HepG2 (cell line): ENCODE data around the gene ZNF316. TPM values are rescaled to one million over a fixed set of nuclear protein-coding genes. Genes with fewer than 3 reads are reported as not detected.

ENCODE experiments used
- ATAC-seq: fragments of 200-7000 bp; cut with Tn5 transposase; 3 replicates; pipeline ENCODE4 v1.9.1; 2020; ENCODE audit warnings: mild to moderate bottlenecking, moderate library complexity
- BruUV-seq: library from RNA; stranded (reverse); fragments of 400-500 nt; replicated peaks from 2 replicates; lab custom pipeline; 2021; lab: Mats Ljungman, UMichigan
- CTCF ChIA-PET: fragments of 300-600 bp; formaldehyde crosslinking; extraction: SDS; loops from one replicate; lab custom pipeline; 2021; ENCODE audit warnings: low total read pairs, inconsistent platforms, low intra/inter-chr PET ratio; lab: Yijun Ruan, JAX
- POLR2A ChIA-PET: fragments of 350-600 bp; sonication (Branson Sonifier 250); formaldehyde crosslinking; loops from one replicate; lab custom pipeline; 2020; ENCODE audit warnings: antibody characterized with exemption, inconsistent platforms; lab: Yijun Ruan, JAX
- DNase-seq: peaks from one replicate; pipeline ENCODE4 v3.0.0-alpha.2; 2015; ENCODE audit warnings: low spot score
- FAIRE-seq: peaks from 3 replicates; lab custom pipeline; 2011; peaks lifted over from hg19 to GRCh38; lab: Jason Lieb, UNC
- H2AFZ ChIP-seq: one replicate; pipeline ENCODE4 v1.6.1; 2011; ENCODE audit warnings: low read length, inconsistent platforms
- H3K27ac ChIP-seq: fragments of 300-600 bp; 3 replicates; pipeline ENCODE4 v1.8.0; 2011; ENCODE audit warnings: mixed run types, mild to moderate bottlenecking, mixed read lengths, low read length, inconsistent platforms; ENCODE audit not compliant: insufficient read depth; ENCODE audit errors: extremely low read length
- H3K27me3 ChIP-seq, 2 experiments: fragments of 200-600 bp in 1 of 2; 2 replicates in 1 of 2; 3 replicates in 1 of 2; pipeline versions ENCODE4 v1.6.0 to v1.8.0; 2011; ENCODE audit warnings: low read length in 2 of 2, mild to moderate bottlenecking in 2 of 2, moderate library complexity in 2 of 2, inconsistent platforms in 1 of 2; ENCODE audit not compliant: insufficient read depth in 2 of 2, control insufficient read depth in 1 of 2
- H3K36me3 ChIP-seq, 2 experiments: fragments of 200-600 bp in 1 of 2; replicated peaks in 1 of 2; 2 replicates in 1 of 2; 3 replicates in 1 of 2; pipeline versions ENCODE4 v1.5.1 to v1.8.0; 2011; ENCODE audit warnings: low read length in 2 of 2, inconsistent platforms in 1 of 2; ENCODE audit not compliant: insufficient read depth in 2 of 2, control insufficient read depth in 1 of 2
- H3K4me1 ChIP-seq: 2 replicates; pipeline ENCODE4 v1.5.1; 2012; ENCODE audit warnings: low read length, inconsistent platforms; ENCODE audit not compliant: insufficient read depth
- H3K4me2 ChIP-seq: 2 replicates; pipeline ENCODE4 v1.6.0; 2011; ENCODE audit warnings: low read depth, low read length, inconsistent platforms
- H3K4me3 ChIP-seq, 3 experiments: fragments of 200-600 bp in 1 of 3; sonication (generic), shearing (Covaris generic) in 1 of 3; replicated peaks in 1 of 3; 2 replicates each; pipeline ENCODE4 v1.5.1; 2011 to 2016; ENCODE audit warnings: low read length in 3 of 3, inconsistent platforms in 2 of 3, low read depth in 2 of 3, mild to moderate bottlenecking in 2 of 3, control low read depth in 1 of 3, mixed read lengths in 1 of 3; ENCODE audit not compliant: insufficient read depth in 1 of 3
- H3K79me2 ChIP-seq: one replicate; pipeline ENCODE4 v1.6.1; 2011; ENCODE audit warnings: low read length, inconsistent platforms; ENCODE audit not compliant: insufficient read depth
- H3K9ac ChIP-seq: 2 replicates; pipeline ENCODE4 v1.6.0; 2011; ENCODE audit warnings: mild to moderate bottlenecking, low read depth, low read length, inconsistent platforms; ENCODE audit not compliant: insufficient read depth
- H3K9me3 ChIP-seq: 2 replicates; pipeline ENCODE4 v1.5.1; 2012; ENCODE audit warnings: mild to moderate bottlenecking, low read length
- H4K20me1 ChIP-seq: 2 replicates; pipeline ENCODE4 v1.6.0; 2011; ENCODE audit warnings: inconsistent platforms, mild to moderate bottlenecking, low read length, moderate library complexity; ENCODE audit not compliant: insufficient read depth
- NRL ChIP-seq: sonication (generic); formaldehyde crosslinking; IDR thresholded peaks from 2 replicates; pipeline ENCODE4 v1.5.0; 2020; ENCODE audit warnings: missing genetic modification reagents, mild to moderate bottlenecking, moderate library complexity, borderline replicate concordance
- ZBTB38 ChIP-seq: sonication (generic); formaldehyde crosslinking; IDR thresholded peaks from 2 replicates; pipeline ENCODE4 v1.5.1; 2020; ENCODE audit warnings: mild to moderate bottlenecking, missing genetic modification reagents
- ZEB1 ChIP-seq: IDR thresholded peaks from 2 replicates; pipeline ENCODE4 v1.6.1; 2012; ENCODE audit warnings: mild to moderate bottlenecking, low read depth, inconsistent platforms; ENCODE audit not compliant: insufficient replicate concordance
- ZNF674 ChIP-seq: sonication (generic); formaldehyde crosslinking; IDR thresholded peaks from 2 replicates; pipeline ENCODE4 v1.5.0; 2020; ENCODE audit warnings: low read depth, mild to moderate bottlenecking, missing genetic modification reagents
- ZNF850 ChIP-seq: sonication (generic); formaldehyde crosslinking; conservative IDR thresholded peaks from 2 replicates; pipeline ENCODE4 v1.9.0; 2021; ENCODE audit warnings: mild to moderate bottlenecking, missing genetic modification reagents
- WGBS: methylation state at CpG from one replicate; pipeline ENCODE4 v1.1.6; 2017; ENCODE audit warnings: low lambda C conversion rate; 5-methylcytosine and 5-hydroxymethylcytosine counted together
- in situ Hi-C: cut with HindIII; loops from 2 replicates; pipeline ENCODE4 v1.10.0; 2017; ENCODE audit warnings: low pct_unique_long_range_greater_than_20kb; ENCODE audit not compliant: extremely low pct_ligation_motif_present
- intact Hi-C: fragments of 100-400 bp; cut with micrococcal nuclease; formaldehyde crosslinking; loops from one replicate; pipeline ENCODE4 v1.10.0; 2022; ENCODE audit not compliant: unreplicated experiment
- polyA plus RNA-seq, 8 experiments: library from polyadenylated mRNA; depleted of rRNA in 3 of 8; stranded (reverse) in 7 of 8; unstranded in 1 of 8; fragments of >200 nt; fragmentation: Illumina TruSeq in 4 of 8; extraction: Trizol in 4 of 8; gene quantifications; 2 replicates each; pipeline versions ENCODE4 v1.2.1 to v1.2.3, GENCODE V29; 2011 to 2016; ENCODE audit warnings: low read depth in 4 of 8, missing spikeins in 1 of 8, mixed read lengths in 1 of 8; ENCODE audit not compliant: insufficient read depth in 1 of 8
- total RNA-seq, 5 experiments: library from RNA; depleted of rRNA; stranded (reverse); fragments of >200 nt; fragmentation: Illumina TruSeq; extraction: Trizol; gene quantifications; 2 replicates each; pipeline ENCODE4 v1.2.3, GENCODE V29; 2016; ENCODE audit warnings: low read depth in 1 of 5
- TF ChIP-seq, protein P1 (sequence below): sonication (generic); formaldehyde crosslinking; IDR thresholded peaks from 2 replicates; pipeline ENCODE4 v1.9.0; 2021; ENCODE audit warnings: missing genetic modification reagents, mild to moderate bottlenecking, borderline replicate concordance
- TF ChIP-seq, protein P2 (sequence below): sonication (generic); formaldehyde crosslinking; conservative IDR thresholded peaks from 2 replicates; pipeline ENCODE4 v1.4.0; 2020; ENCODE audit warnings: mild to moderate bottlenecking, missing genetic modification reagents, moderate library complexity
- TF ChIP-seq, protein P3 (sequence below): sonication (generic); formaldehyde crosslinking; IDR thresholded peaks from 2 replicates; pipeline ENCODE4 v1.4.0; 2020; ENCODE audit warnings: missing genetic modification reagents, mild to moderate bottlenecking, borderline replicate concordance
- TF ChIP-seq, protein P4 (sequence below): sonication (generic); formaldehyde crosslinking; IDR thresholded peaks from 2 replicates; pipeline ENCODE4 v1.4.0; 2020; ENCODE audit warnings: missing genetic modification reagents, mild to moderate bottlenecking, borderline replicate concordance

The ZNF316 gene
- total and polyA plus RNA-seq, 2 of the 13 experiments (the other 11 are each of a cell fraction or from before 2014, with no cell fraction given) = 4.3 to 9.9 TPM

DNA sequence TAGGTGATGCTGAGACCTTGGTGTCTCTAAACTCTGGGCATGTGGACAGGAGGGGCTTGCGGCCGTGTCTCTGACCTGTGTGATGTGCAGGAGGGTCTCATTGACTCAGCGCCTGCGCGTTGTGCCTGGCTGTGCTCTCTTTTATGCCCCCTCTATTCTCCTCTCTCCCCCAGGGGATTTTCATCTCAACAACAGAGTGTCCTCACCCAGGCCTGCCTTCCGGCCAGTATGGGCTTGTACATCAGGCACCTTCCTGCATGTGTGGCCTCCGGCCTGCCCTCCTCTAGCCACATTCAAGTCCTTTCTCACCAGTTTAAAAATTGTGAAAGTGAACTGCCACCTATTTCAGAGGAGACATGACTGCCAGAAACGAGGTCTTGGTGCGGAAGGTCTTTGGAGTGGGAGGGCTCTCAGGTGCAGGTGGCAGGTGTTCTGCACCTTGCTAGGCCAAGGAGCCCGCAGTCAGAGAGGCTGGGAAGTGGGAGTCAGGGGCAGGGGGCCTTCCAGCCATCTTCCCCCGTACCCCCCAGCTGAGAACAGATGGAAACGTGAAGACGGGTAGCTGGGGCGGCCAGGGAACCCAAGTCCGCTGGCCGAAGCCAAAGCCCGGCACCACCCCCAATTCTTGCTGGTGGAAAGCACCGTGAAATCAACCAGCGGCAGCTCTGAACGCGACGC is 47.8 kb upstream of the ZNF316 start:
- no peaks in the 10 kb centered on the region for H4K20me1 ChIP-seq
- in situ Hi-C loops (no loop called here), intact Hi-C loops (no loop called here)
- peak overlapping the region; percentile 43; the same call in 1 of the 2 replicates for H3K9ac ChIP-seq
- H3K4me2 ChIP-seq = peak overlapping the region; percentile 66
- FAIRE-seq (no peak), ATAC-seq (peak; percentile 2; the same call in 2 of the 3 replicates), DNase-seq (no peak)
- peak overlapping the region in 2 of 3 experiments; percentile 12 to 97; a peak in 2 of 6 replicates for H3K4me3 ChIP-seq
- H3K36me3 ChIP-seq = peaks cover 13 to 34% of the 10 kb centered on the region in 2 experiments
- no TSS peak for BruUV-seq
- CTCF ChIA-PET = interaction anchor here (0.7 to 1.4 kb wide), 3 partner anchors 11 to 73 kb away, joined by 3 to 4 read pairs (median 3); no protein-coding TSS in a partner anchor
- H2AFZ ChIP-seq = no peak overlapping the region
- POLR2A ChIA-PET = interaction anchor here (0.8 to 5.1 kb wide), 4 partner anchors 13 to 118 kb away, joined by 3 to 105 read pairs (median 4); partner anchors contain the start of genes ZDHHC4 and ZNF12
- H3K27me3 ChIP-seq = no peaks in the 10 kb centered on the region
- H3K79me2 ChIP-seq = peaks cover 11% of the 10 kb centered on the region
- H3K4me1 ChIP-seq = peaks cover 33% of the 10 kb centered on the region
- H3K27ac ChIP-seq = peak overlapping the region; percentile 71
- 91% methylated on average over 8 of the region's 22 CpGs for WGBS
- no peaks in the 10 kb centered on the region for H3K9me3 ChIP-seq
- TF ChIP-seq, protein P1, sequence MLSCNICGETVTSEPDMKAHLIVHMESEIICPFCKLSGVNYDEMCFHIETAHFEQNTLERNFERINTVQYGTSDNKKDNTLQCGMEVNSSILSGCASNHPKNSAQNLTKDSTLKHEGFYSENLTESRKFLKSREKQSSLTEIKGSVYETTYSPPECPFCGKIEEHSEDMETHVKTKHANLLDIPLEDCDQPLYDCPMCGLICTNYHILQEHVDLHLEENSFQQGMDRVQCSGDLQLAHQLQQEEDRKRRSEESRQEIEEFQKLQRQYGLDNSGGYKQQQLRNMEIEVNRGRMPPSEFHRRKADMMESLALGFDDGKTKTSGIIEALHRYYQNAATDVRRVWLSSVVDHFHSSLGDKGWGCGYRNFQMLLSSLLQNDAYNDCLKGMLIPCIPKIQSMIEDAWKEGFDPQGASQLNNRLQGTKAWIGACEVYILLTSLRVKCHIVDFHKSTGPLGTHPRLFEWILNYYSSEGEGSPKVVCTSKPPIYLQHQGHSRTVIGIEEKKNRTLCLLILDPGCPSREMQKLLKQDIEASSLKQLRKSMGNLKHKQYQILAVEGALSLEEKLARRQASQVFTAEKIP (CRISPR knock-in tag) = no peak
- TF ChIP-seq ZBTB38 (CRISPR knock-in tag) (peak; percentile 25; the same call in 1 of the 2 replicates), ZNF850 (CRISPR knock-in tag) (no peak), NRL (CRISPR knock-in tag) (peak; percentile 76; the same call in 1 of the 2 replicates), ZNF674 (CRISPR knock-in tag) (0 out of 2 replicates have a peak, but pooled peaks have one; percentile 25), ZEB1 (peak; percentile 3)
- TF ChIP-seq, protein P2, sequence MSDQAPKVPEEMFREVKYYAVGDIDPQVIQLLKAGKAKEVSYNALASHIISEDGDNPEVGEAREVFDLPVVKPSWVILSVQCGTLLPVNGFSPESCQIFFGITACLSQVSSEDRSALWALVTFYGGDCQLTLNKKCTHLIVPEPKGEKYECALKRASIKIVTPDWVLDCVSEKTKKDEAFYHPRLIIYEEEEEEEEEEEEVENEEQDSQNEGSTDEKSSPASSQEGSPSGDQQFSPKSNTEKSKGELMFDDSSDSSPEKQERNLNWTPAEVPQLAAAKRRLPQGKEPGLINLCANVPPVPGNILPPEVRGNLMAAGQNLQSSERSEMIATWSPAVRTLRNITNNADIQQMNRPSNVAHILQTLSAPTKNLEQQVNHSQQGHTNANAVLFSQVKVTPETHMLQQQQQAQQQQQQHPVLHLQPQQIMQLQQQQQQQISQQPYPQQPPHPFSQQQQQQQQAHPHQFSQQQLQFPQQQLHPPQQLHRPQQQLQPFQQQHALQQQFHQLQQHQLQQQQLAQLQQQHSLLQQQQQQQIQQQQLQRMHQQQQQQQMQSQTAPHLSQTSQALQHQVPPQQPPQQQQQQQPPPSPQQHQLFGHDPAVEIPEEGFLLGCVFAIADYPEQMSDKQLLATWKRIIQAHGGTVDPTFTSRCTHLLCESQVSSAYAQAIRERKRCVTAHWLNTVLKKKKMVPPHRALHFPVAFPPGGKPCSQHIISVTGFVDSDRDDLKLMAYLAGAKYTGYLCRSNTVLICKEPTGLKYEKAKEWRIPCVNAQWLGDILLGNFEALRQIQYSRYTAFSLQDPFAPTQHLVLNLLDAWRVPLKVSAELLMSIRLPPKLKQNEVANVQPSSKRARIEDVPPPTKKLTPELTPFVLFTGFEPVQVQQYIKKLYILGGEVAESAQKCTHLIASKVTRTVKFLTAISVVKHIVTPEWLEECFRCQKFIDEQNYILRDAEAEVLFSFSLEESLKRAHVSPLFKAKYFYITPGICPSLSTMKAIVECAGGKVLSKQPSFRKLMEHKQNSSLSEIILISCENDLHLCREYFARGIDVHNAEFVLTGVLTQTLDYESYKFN (CRISPR knock-in tag) = 0 out of 2 replicates have a peak, but pooled peaks have one; percentile 4
- TF ChIP-seq, protein P3, sequence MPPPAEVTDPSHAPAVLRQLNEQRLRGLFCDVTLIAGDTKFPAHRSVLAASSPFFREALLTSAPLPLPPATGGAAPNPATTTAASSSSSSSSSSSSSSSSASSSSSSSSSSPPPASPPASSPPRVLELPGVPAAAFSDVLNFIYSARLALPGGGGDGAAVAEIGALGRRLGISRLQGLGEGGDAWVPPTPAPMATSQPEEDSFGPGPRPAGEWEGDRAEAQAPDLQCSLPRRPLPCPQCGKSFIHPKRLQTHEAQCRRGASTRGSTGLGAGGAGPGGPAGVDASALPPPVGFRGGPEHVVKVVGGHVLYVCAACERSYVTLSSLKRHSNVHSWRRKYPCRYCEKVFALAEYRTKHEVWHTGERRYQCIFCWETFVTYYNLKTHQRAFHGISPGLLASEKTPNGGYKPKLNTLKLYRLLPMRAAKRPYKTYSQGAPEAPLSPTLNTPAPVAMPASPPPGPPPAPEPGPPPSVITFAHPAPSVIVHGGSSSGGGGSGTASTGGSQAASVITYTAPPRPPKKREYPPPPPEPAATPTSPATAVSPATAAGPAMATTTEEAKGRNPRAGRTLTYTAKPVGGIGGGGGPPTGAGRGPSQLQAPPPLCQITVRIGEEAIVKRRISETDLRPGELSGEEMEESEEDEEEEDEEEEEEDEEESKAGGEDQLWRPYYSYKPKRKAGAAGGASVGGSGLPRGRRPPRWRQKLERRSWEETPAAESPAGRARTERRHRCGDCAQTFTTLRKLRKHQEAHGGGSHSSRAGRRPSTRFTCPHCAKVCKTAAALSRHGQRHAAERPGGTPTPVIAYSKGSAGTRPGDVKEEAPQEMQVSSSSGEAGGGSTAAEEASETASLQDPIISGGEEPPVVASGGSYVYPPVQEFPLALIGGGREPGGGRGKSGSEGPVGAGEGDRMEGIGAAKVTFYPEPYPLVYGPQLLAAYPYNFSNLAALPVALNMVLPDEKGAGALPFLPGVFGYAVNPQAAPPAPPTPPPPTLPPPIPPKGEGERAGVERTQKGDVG (CRISPR knock-in tag) = 0 out of 2 replicates have a peak, but pooled peaks have one; percentile 8
- TF ChIP-seq, protein P4, sequence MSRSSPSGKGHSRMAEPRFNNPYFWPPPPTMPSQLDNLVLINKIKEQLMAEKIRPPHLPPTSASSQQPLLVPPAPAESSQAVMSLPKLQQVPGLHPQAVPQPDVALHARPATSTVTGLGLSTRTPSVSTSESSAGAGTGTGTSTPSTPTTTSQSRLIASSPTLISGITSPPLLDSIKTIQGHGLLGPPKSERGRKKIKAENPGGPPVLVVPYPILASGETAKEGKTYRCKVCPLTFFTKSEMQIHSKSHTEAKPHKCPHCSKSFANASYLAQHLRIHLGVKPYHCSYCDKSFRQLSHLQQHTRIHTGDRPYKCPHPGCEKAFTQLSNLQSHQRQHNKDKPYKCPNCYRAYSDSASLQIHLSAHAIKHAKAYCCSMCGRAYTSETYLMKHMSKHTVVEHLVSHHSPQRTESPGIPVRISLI (CRISPR knock-in tag) = 0 out of 2 replicates have a peak, but pooled peaks have one; percentile 41
